Measurements from ENCODE around the gene GLS2. TPM values are rescaled to one million over a fixed set of nuclear protein-coding genes. Genes with fewer than 3 reads are reported as not detected.
"Not testable (repeated sequence)": the region's sequence is repeated elsewhere in the genome, so short reads cannot be mapped to it uniquely, and the experiment has no call there.

The GLS2 gene
- total and polyA plus RNA-seq, 2 donors (not counting 3 experiments of a cell fraction or from before 2014, with no cell fraction given), result 0.04 to 0.33 TPM

- intact Hi-C loops (cut with micrococcal nuclease); BruUV-seq (replicated peaks); FAIRE-seq: not testable (repeated sequence)
These were observed 11.5 kb upstream of the GLS2 start for GRCh38 chr12:56499452-56499851.

GRCh38 chr12:56498126-56498902 lies 10.4 kb upstream of the GLS2 start:
- dilution Hi-C loops (cut with MboI; ENCODE audit: extremely low pct_ligation_motif_present, low sequenced_read_pairs); intact Hi-C loops (cut with micrococcal nuclease); CTCF ChIA-PET; H2AFZ ChIP-seq (ENCODE audit: low read depth, low read length); H3K36me3 ChIP-seq (ENCODE audit: control insufficient read depth in 2 of 2, extremely low read depth in 1 of 2, insufficient read depth in 2 of 2, low read length in 2 of 2); H3K9me3 ChIP-seq (replicated peaks; ENCODE audit: control insufficient read depth, insufficient read depth, low read length); FAIRE-seq; H3K79me2 ChIP-seq (ENCODE audit: control insufficient read depth, insufficient read depth, low read length); H3K9me1 ChIP-seq (replicated peaks; ENCODE audit: control insufficient read depth, extremely low read depth, insufficient read depth, low read length); POLR2A ChIA-PET; DNase-seq (ENCODE audit: low read depth, low spot score); H4K20me1 ChIP-seq (replicated peaks; ENCODE audit: control insufficient read depth, extremely low read depth, insufficient read depth, low read length); H3K27ac ChIP-seq (ENCODE audit: insufficient read depth, low read depth, low read length); H3K4me3 ChIP-seq (replicated peaks in 1 of 3; ENCODE audit: insufficient read depth in 1 of 3, low read depth in 1 of 3, low read length in 3 of 3); H3K4me1 ChIP-seq (ENCODE audit: control insufficient read depth, extremely low read depth, insufficient read depth, low read length); H3K9ac ChIP-seq (replicated peaks; ENCODE audit: extremely low read depth, insufficient read depth, low read length); BruUV-seq (replicated peaks); H3K27me3 ChIP-seq (ENCODE audit: control insufficient read depth in 2 of 2, insufficient read depth in 2 of 2, low read length in 2 of 2); H3K4me2 ChIP-seq (ENCODE audit: insufficient read depth, low read length): not testable (repeated sequence)

More at GRCh38 chr12:56499452-56499851, 11.5 kb upstream of the GLS2 start:
- CTCF ChIA-PET; H2AFZ ChIP-seq (ENCODE audit: low read depth, low read length); H3K4me1 ChIP-seq (ENCODE audit: control insufficient read depth, extremely low read depth, insufficient read depth, low read length); H3K27me3 ChIP-seq (ENCODE audit: control insufficient read depth in 2 of 2, insufficient read depth in 2 of 2, low read length in 2 of 2); H3K9me1 ChIP-seq (replicated peaks; ENCODE audit: control insufficient read depth, extremely low read depth, insufficient read depth, low read length); H3K36me3 ChIP-seq (ENCODE audit: control insufficient read depth in 2 of 2, extremely low read depth in 1 of 2, insufficient read depth in 2 of 2, low read length in 2 of 2); H3K79me2 ChIP-seq (ENCODE audit: control insufficient read depth, insufficient read depth, low read length); H3K4me3 ChIP-seq (replicated peaks in 1 of 3; ENCODE audit: insufficient read depth in 1 of 3, low read depth in 1 of 3, low read length in 3 of 3); H4K20me1 ChIP-seq (replicated peaks; ENCODE audit: control insufficient read depth, extremely low read depth, insufficient read depth, low read length); DNase-seq (ENCODE audit: low read depth, low spot score); H3K4me2 ChIP-seq (ENCODE audit: insufficient read depth, low read length); H3K9ac ChIP-seq (replicated peaks; ENCODE audit: extremely low read depth, insufficient read depth, low read length); H3K9me3 ChIP-seq (replicated peaks; ENCODE audit: control insufficient read depth, insufficient read depth, low read length); POLR2A ChIA-PET; dilution Hi-C loops (cut with MboI; ENCODE audit: extremely low pct_ligation_motif_present, low sequenced_read_pairs); H3K27ac ChIP-seq (ENCODE audit: insufficient read depth, low read depth, low read length): not testable (repeated sequence)

All from endothelial cell of umbilical vein (primary cell).